GM12891 (cell line): ENCODE results near the gene GPRIN2.
"Not testable (repeated sequence)": the region's sequence is repeated elsewhere in the genome, so short reads cannot be mapped to it uniquely, and the experiment has no call there.

ENCODE experiments used
- POLR2A ChIP-seq: IDR thresholded peaks from 2 replicates; pipeline ENCODE4 v1.6.1; 2011; ENCODE audit warnings: low read depth, low read length, control low read depth
- POLR2AphosphoS5 ChIP-seq: IDR thresholded peaks from 2 replicates; pipeline ENCODE4 v1.6.1; 2011; ENCODE audit warnings: low read depth, low read length, control low read depth
- SPI1 ChIP-seq: IDR thresholded peaks from 2 replicates; pipeline ENCODE4 v1.6.1; 2011; ENCODE audit warnings: low read depth, low read length, control low read depth
- TAF1 ChIP-seq: IDR thresholded peaks from 2 replicates; pipeline ENCODE4 v1.6.1; 2011; ENCODE audit warnings: low read depth, low read length, control low read depth

GRCh38 chr10:46573314-46573713 is 16.9 kb upstream of the GPRIN2 start:
- TF ChIP-seq POLR2A, POLR2AphosphoS5, TAF1, SPI1: not testable (repeated sequence)
